ENCODE results near the gene SF3A1.

DNA sequence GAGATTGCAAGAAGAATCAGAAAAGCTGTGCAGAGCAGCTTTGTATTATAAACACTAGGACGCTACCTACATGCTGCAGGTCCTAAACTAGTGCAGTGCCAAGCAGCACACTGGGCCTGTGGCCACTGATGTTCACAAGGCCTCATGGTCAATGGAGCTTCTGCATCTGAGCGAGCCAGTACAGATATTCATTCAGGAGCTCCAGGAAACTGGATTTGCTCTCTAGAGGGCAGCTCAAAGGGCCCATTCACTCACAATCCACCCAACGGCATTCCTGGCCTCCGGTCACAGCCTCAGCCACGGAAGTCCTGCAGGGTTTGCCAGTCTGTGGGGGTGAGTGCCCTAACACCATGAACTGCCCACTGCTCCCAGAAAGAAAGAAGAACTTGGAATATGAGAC lies 24.1 kb downstream of the SF3A1 start:
- TF ChIP-seq, protein P1, sequence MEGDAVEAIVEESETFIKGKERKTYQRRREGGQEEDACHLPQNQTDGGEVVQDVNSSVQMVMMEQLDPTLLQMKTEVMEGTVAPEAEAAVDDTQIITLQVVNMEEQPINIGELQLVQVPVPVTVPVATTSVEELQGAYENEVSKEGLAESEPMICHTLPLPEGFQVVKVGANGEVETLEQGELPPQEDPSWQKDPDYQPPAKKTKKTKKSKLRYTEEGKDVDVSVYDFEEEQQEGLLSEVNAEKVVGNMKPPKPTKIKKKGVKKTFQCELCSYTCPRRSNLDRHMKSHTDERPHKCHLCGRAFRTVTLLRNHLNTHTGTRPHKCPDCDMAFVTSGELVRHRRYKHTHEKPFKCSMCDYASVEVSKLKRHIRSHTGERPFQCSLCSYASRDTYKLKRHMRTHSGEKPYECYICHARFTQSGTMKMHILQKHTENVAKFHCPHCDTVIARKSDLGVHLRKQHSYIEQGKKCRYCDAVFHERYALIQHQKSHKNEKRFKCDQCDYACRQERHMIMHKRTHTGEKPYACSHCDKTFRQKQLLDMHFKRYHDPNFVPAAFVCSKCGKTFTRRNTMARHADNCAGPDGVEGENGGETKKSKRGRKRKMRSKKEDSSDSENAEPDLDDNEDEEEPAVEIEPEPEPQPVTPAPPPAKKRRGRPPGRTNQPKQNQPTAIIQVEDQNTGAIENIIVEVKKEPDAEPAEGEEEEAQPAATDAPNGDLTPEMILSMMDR (IDR thresholded peaks at IDR 0.05; ENCODE audit: poor library complexity): no peak
- no peak for TF ChIP-seq EZH2 (IDR thresholded peaks at IDR 0.05; ENCODE audit: borderline replicate concordance)

Data from hepatocyte (in vitro differentiated cells).